GM13976 (cell line): ENCODE results near the gene DPH3.

Source experiments
- DNase-seq: peaks from one replicate; pipeline ENCODE4 v3.0.0; 2012; ENCODE audit warnings: low spot score
- CTCF ChIP-seq: IDR thresholded peaks from 2 replicates; pipeline ENCODE4 v1.5.1; 2012; ENCODE audit warnings: borderline replicate concordance, mild to moderate bottlenecking; ENCODE audit not compliant: insufficient read depth; ENCODE audit errors: extremely low read depth, missing control alignments, control extremely low read depth
- in situ Hi-C: fragments of 300-500 bp; cut with MboI; formaldehyde crosslinking; loops from one replicate; pipeline ENCODE4 v1.12.0; 2022; ENCODE audit warnings: low sequenced_read_pairs, mixed read lengths, inconsistent platforms; ENCODE audit not compliant: unreplicated experiment

DPH3 gene

DNA sequence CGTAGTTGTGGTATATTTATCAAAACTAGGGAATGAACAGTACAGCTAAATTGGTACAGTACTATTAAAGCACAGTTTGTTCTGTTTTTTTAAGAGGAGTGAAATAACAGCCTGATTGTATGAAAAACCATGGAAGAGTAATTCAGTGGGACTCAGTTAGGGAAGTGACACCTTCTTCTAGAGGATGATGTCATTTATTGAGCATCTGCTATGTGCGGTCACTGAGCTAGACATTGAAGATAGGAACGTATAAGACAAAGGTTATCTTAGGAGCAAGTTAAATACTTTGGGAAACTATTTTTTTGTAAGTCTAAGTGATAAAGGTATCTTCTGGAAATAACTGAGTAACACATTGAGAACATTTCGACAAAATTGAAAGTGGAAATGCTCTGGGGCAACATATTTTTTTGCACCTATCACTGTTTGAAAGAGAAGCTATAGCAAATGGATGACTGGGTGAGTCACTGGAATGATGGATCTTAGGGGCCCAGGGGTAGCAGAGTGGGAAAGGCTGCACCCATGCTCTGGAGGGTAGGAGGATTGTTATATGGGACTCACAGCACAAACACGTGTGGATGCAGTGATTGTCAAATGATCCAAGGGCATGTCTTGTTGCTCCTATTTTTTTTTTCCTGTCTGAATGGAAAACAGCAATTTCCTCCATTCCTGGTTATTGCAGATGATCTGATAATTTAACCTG is 43.2 kb upstream of the DPH3 start:
- DNase-seq, result no peak
- no peak for TF ChIP-seq CTCF
- in situ Hi-C loops, result no loop called here

DNA sequence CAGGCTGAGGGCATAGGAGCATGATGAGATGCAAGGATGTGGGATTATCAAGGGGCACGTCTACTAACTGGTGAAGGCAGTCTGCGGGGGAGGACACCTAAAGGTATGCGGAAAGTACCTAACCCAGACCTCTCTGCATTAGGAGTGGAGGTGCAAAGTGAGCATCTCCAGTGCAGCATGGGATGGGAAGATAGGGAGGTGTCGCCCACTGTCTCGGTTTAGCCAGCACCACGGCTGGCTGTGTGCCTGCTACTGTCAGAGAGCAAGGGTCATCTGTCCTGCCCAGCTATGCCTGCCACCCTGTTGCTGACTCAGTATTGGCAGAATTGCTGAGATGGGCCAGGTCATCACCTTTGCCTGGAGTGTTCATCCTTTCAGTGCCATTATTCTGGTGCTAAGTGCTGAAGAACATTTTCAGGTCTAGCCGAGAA is 40.4 kb upstream of the DPH3 start:
- no peak for TF ChIP-seq CTCF
- no peak for DNase-seq
- in situ Hi-C loops, result no loop called here

DNA sequence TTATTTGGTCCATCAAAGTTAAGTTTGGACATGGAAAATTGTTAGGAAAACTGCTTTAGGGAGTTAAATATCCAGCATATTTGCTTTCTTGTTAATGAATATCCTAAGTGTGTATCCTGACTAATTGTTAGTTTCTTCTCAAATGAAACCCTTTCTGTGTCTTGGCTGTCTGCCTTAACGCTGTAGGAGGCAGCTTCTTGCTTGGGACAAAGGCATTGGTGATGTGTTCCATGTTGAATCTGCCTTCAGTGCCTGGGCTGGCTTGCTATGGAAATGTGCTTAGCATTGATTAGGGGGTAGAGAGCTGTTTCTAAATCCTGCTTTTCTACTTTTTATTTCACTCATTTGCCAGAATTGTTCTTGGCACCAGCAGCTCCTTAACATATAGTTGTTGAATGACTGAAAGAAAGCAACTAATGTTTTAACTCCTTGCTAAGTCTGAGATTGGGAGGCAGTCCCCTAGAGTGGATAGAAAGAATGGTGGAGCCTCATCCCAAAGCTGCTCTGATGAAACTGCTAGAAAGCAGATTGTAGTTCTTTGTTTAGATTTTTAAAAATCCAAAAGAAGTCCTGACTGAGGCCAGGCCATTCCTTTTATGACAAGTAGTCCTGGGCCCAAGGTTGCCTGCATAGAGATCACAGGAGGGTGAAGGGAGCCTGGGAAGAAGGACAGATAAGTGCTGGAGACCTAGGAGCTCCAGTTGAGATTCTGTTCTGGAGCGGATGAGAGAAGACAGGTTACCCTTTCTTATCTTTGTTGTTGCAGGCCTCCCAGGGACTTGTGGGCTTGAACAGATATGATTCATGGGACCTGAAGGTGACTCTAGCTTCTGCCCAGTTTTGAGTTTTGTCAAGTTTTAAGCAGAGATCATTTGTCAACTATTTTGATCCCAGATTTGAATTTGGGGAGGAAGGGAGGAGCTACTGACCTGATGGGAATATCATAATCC is 39.6 kb upstream of the DPH3 start:
- no peak for TF ChIP-seq CTCF
- DNase-seq, result no peak
- in situ Hi-C loops, result no loop called here

GRCh38 chr3:16303037-16303575 is 38.4 kb upstream of the DPH3 start:
- no peak for TF ChIP-seq CTCF
- in situ Hi-C loops, result no loop called here
- no peak for DNase-seq

GRCh38 chr3:16302082-16302631 is 37.4 kb upstream of the DPH3 start:
- DNase-seq, result no peak
- in situ Hi-C loops, result no loop called here
- TF ChIP-seq CTCF, result no peak

DNA sequence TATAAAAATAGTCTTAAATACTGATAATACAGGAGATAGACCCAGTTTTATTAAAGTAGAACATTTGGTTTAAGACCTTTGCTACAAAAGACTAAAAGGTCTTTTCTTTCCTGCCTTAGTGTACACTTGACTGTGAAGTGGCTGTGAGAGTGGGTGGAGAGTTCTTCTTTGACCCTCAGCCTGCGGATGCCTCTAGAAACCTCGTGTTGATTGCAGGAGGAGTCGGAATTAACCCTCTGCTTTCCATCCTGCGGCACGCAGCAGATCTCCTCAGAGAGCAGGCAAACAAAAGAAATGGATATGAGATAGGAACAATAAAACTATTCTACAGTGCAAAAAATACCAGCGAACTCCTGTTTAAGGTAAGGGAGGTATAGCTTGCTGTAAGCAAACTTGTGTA is 36.8 kb upstream of the DPH3 start:
- no peak for TF ChIP-seq CTCF
- DNase-seq, result no peak
- in situ Hi-C loops, result no loop called here
